CD4-positive, alpha-beta memory T cell (primary cell): ENCODE measurements around the gene NFATC4. TPM values are rescaled to one million over a fixed set of nuclear protein-coding genes. Genes with fewer than 3 reads are reported as not detected.

Source experiments
- CTCF ChIA-PET: fragments of 350-600 bp; sonication (Branson Sonifier 250); formaldehyde crosslinking; loops from one replicate; lab custom pipeline; 2021; ENCODE audit warnings: inconsistent platforms; ENCODE audit not compliant: partially characterized antibody; lab: Charles Lee
- POLR2A ChIA-PET: fragments of 350-600 bp; sonication (Branson Sonifier 250); formaldehyde crosslinking; loops from one replicate; lab custom pipeline; 2021; ENCODE audit not compliant: partially characterized antibody; lab: Charles Lee
- DNase-seq, 5 donors: peaks; one replicate each; pipeline versions ENCODE4 v3.0.0 to v3.0.0-alpha.2; 2020 to 2022; ENCODE audit warnings: mixed read lengths in 1 of 5
- H3K27ac ChIP-seq: one replicate; pipeline ENCODE4 v1.7.0; 2013; ENCODE audit warnings: low read depth, low read length
- H3K27me3 ChIP-seq: 2 replicates; pipeline ENCODE4 v1.7.0; 2013; ENCODE audit warnings: mild to moderate bottlenecking, low read length, moderate library complexity; ENCODE audit not compliant: insufficient read depth
- H3K36me3 ChIP-seq: 2 replicates; pipeline ENCODE4 v1.7.0; 2013; ENCODE audit warnings: mild to moderate bottlenecking, low read length, moderate library complexity; ENCODE audit not compliant: insufficient read depth
- H3K4me1 ChIP-seq: 2 replicates; pipeline ENCODE4 v1.7.0; 2013; ENCODE audit warnings: mild to moderate bottlenecking, low read length, moderate library complexity; ENCODE audit not compliant: insufficient read depth
- H3K4me3 ChIP-seq, 2 donors: one replicate each; pipeline ENCODE4 v1.7.0; 2013; ENCODE audit warnings: low read length in 2 of 2, mild to moderate bottlenecking in 1 of 2
- H3K9me3 ChIP-seq, 2 donors: one replicate each; pipeline ENCODE4 v1.7.0; 2013; ENCODE audit warnings: low read length in 2 of 2, control low read depth in 1 of 2; ENCODE audit not compliant: control insufficient read depth in 1 of 2
- H3K27ac Mint-ChIP-seq, 7 donors: one replicate each; pipeline ENCODE4 v1.8.0; 2020 to 2021; ENCODE audit warnings: mixed read lengths in 7 of 7, mild to moderate bottlenecking in 6 of 7, inconsistent platforms in 3 of 7, moderate library complexity in 3 of 7
- H3K27me3 Mint-ChIP-seq, 2 donors: one replicate each; pipeline ENCODE4 v1.8.0; 2020 to 2021; ENCODE audit warnings: mixed read lengths in 2 of 2
- H3K36me3 Mint-ChIP-seq, 2 donors: one replicate each; pipeline ENCODE4 v1.8.0; 2020 to 2021; ENCODE audit warnings: mixed read lengths in 2 of 2, inconsistent platforms in 1 of 2, mild to moderate bottlenecking in 1 of 2
- H3K4me1 Mint-ChIP-seq, 4 donors: one replicate each; pipeline ENCODE4 v1.8.0; 2020 to 2021; ENCODE audit warnings: mixed read lengths in 4 of 4, mild to moderate bottlenecking in 1 of 4
- H3K4me3 Mint-ChIP-seq, 8 donors: one replicate each; pipeline ENCODE4 v1.8.0; 2020 to 2021; ENCODE audit warnings: mixed read lengths in 8 of 8, mild to moderate bottlenecking in 7 of 8, moderate library complexity in 6 of 8, inconsistent platforms in 3 of 8
- H3K9me3 Mint-ChIP-seq, 8 donors: one replicate each; pipeline ENCODE4 v1.8.0; 2020 to 2021; ENCODE audit warnings: mixed read lengths in 8 of 8, mild to moderate bottlenecking in 5 of 8, inconsistent platforms in 3 of 8, moderate library complexity in 1 of 8
- intact Hi-C: fragments of 100-400 bp; cut with micrococcal nuclease; formaldehyde crosslinking; loops from one replicate; pipeline ENCODE4 v1.15.1; 2023
- polyA plus RNA-seq, 2 donors: library from polyadenylated mRNA; unstranded; fragments of 300-500 nt; fragmentation: Illumina TruSeq; gene quantifications; one replicate each; pipeline ENCODE4 v1.2.3, GENCODE V29; 2021
- total RNA-seq, 2 experiments: library from RNA; stranded (reverse); gene quantifications; one replicate each; pipeline ENCODE4 v1.2.3, GENCODE V29; 2021

Gene NFATC4
- total and polyA plus RNA-seq, 4 experiments from 2014 or later = not detected

DNA sequence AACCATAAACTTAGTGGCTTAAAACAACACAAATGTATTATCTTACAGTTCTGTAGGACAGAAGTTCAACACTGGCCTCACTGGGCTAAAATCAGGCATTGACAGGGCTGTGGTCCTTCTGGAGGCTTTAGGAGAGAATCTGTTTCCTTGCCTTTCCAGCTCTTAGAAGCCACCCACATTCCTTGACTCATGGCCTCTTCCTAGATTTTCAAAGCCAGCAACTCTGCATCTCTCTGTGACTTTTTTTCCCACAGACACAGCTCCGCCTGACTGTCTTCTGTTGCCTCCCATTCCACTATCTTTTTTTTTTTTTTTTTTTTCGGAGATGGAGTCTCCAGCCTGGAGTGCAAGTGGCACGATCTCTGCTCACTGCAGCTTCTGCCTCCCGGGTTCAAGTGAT, 11.8 kb upstream of the NFATC4 start:
- ChIA-PET POLR2A (no interaction called here), CTCF (interaction anchor here (1.0 kb wide), 1 partner anchor 75 kb away, joined by 3 read pairs; no protein-coding TSS in a partner anchor)

DNA sequence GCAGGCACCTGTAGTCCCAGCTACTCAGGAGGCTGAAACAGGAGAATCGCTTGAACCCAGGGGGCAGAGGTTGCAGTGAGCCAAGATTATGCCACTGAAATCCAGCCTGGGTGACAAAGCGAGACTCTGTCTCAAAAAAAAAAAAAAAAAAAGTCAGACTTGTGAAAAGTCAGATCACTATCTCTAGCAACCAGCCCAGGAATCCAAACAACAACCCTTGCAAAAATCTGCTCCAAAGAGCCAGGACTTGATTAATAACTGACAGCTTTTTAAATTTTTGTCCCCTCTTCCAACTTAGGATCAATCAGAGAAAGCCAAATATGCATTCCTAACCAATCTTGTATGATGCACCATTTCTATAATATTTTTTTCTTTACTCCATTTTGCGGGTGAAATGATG, 7.7 kb upstream of the NFATC4 start:
- Mint-ChIP-seq H3K36me3 (peaks cover 3 to 5% of the 10 kb centered on the region in 2 donors), H3K27me3 (peaks cover 12 to 27% of the 10 kb centered on the region in 2 donors), H3K9me3 (peaks cover 0 to 15% (median 5%) of the 10 kb centered on the region in 8 donors), H3K4me3 (no peak overlapping the region), H3K4me1 (peaks cover 0 to 3% (median 1%) of the 10 kb centered on the region in 4 donors), H3K27ac (no peak overlapping the region)
- no peak overlapping the region for H3K4me3 ChIP-seq
- intact Hi-C loops = loop anchor here (10.0 kb wide), 1 partner anchor 315 kb away; no protein-coding TSS in a partner anchor
- ChIA-PET CTCF (interaction anchor here (2.9 to 3.4 kb wide), 2 partner anchors 27 to 71 kb away, joined by 11 to 14 read pairs; no protein-coding TSS in a partner anchor), POLR2A (interaction anchor here (1.2 kb wide), 1 partner anchor 70 kb away, joined by 3 read pairs; the partner anchor contains the start of gene KHNYN)
- DNase-seq = no peak
- H3K27ac ChIP-seq = no peak overlapping the region
- H3K36me3 ChIP-seq = no peaks in the 10 kb centered on the region
- no peaks in the 10 kb centered on the region for H3K9me3 ChIP-seq
- peaks cover 4% of the 10 kb centered on the region for H3K4me1 ChIP-seq
- H3K27me3 ChIP-seq = peaks cover 10% of the 10 kb centered on the region

More for the DNA sequence above, 11.8 kb upstream of the NFATC4 start:
- Mint-ChIP-seq H3K9me3 (peaks cover 0 to 15% (median 5%) of the 10 kb centered on the region in 8 donors), H3K27ac (no peak overlapping the region), H3K27me3 (peaks cover 23 to 30% of the 10 kb centered on the region in 2 donors), H3K36me3 (peaks cover 3 to 5% of the 10 kb centered on the region in 2 donors), H3K4me1 (no peaks in the 10 kb centered on the region), H3K4me3 (no peak overlapping the region)
- H3K9me3 ChIP-seq = no peaks in the 10 kb centered on the region
- DNase-seq = no peak
- H3K27me3 ChIP-seq = peaks cover 7% of the 10 kb centered on the region
- no peaks in the 10 kb centered on the region for H3K36me3 ChIP-seq
- H3K27ac ChIP-seq = no peak overlapping the region
- H3K4me3 ChIP-seq = no peak overlapping the region
- H3K4me1 ChIP-seq = no peaks in the 10 kb centered on the region
- intact Hi-C loops = no loop called here

DNA sequence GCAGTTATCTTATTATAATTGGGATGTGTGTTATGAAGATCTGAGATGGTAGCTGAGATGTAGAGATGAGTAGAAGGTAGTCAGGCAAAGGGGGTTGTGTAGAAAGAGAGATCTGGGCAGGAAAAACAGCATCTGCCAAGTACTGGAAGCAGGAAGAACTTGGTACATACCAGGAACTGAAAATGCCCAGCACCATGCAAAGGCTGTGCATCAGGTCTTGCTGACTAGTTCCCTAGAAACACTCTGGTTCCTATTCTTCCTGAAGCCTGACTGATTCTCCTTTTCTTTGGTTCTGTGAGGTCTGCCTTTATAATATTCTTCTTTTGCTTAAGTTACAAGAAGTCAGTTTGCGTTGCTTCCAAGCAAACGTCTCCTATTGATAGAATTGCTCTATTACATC, 6.7 kb upstream of the NFATC4 start:
- Mint-ChIP-seq H3K27me3 (peaks cover 20 to 35% of the 10 kb centered on the region in 2 donors), H3K4me1 (peaks cover 8 to 12% (median 10%) of the 10 kb centered on the region in 4 donors), H3K4me3 (no peak overlapping the region), H3K36me3 (peaks cover 3 to 5% of the 10 kb centered on the region in 2 donors), H3K27ac (no peak overlapping the region), H3K9me3 (peaks cover 0 to 15% (median 5%) of the 10 kb centered on the region in 8 donors)
- POLR2A ChIA-PET = interaction anchor here (1.0 to 1.4 kb wide), 2 partner anchors 21 to 66 kb away, joined by 3 to 4 read pairs; partner anchors contain the start of gene RIPK3
- Histone ChIP-seq H3K9me3 (no peaks in the 10 kb centered on the region), H3K36me3 (no peaks in the 10 kb centered on the region), H3K27ac (no peak overlapping the region), H3K27me3 (peaks cover 17% of the 10 kb centered on the region), H3K4me3 (no peak overlapping the region), H3K4me1 (peaks cover 14% of the 10 kb centered on the region)
- intact Hi-C loops = loop anchor here (10.0 kb wide), 1 partner anchor 313 kb away; no protein-coding TSS in a partner anchor
- no peak for DNase-seq
- CTCF ChIA-PET = interaction anchor here (1.0 to 2.9 kb wide), 4 partner anchors 28 to 75 kb away, joined by 4 to 14 read pairs (median 8); no protein-coding TSS in a partner anchor

DNA sequence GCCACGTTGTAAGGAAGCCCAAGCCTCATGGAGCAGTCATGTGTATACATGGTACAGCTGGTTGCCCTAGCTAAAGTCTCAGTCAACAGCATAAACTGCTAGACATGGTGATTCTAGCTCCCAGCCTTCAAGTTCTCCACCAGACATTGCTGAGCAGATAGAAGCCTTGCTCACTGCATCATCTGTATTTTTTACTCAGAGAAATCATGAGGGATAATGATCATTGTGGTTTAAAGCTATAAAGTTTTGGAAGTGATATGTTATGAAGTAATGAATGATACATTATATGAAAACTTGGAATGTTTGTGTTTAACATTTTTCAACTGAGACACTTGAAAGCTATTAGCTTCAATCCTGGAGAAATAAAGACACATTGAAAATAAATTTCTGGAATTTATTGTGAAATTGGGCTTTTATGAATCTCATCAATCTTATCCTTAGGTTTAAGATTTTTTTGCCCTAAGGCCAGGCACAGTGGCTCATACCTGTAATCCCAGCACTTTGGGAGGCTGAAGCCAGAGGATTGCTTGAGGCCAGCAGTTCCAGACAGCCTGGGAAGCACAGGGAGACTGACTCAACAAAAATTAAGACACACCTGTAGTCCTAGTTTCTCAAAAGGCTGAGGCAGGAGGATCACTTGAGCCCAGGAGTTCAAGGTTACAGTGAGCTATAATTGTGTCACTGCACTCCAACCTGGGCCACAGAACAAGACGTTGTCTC, 5.6 kb upstream of the NFATC4 start:
- DNase-seq = no peak
- peaks cover 11 to 21% (median 15%) of the 10 kb centered on the region in 4 donors for H3K4me1 Mint-ChIP-seq
- Histone ChIP-seq H3K4me1 (peaks cover 25% of the 10 kb centered on the region), H3K36me3 (no peaks in the 10 kb centered on the region), H3K9me3 (no peaks in the 10 kb centered on the region), H3K27ac (no peak overlapping the region), H3K27me3 (peaks cover 26% of the 10 kb centered on the region), H3K4me3 (no peak overlapping the region)
- POLR2A ChIA-PET = interaction anchor here (1.0 to 1.6 kb wide), 3 partner anchors 22 to 68 kb away, joined by 3 to 5 read pairs (median 4); partner anchors contain the start of genes CBLN3, KHNYN and RIPK3
- H3K4me3 Mint-ChIP-seq = no peak overlapping the region
- CTCF ChIA-PET = interaction anchor here (1.0 to 2.9 kb wide), 4 partner anchors 29 to 74 kb away, joined by 4 to 14 read pairs (median 8); no protein-coding TSS in a partner anchor
- peaks cover 0 to 15% (median 5%) of the 10 kb centered on the region in 8 donors for H3K9me3 Mint-ChIP-seq
- H3K27ac Mint-ChIP-seq = no peak overlapping the region
- intact Hi-C loops = loop anchor here (10.0 kb wide), 1 partner anchor 312 kb away; no protein-coding TSS in a partner anchor
- peaks cover 3 to 5% of the 10 kb centered on the region in 2 donors for H3K36me3 Mint-ChIP-seq
- peaks cover 27 to 41% of the 10 kb centered on the region in 2 donors for H3K27me3 Mint-ChIP-seq

- Mint-ChIP-seq H3K9me3 (peaks cover 0 to 15% (median 5%) of the 10 kb centered on the region in 8 donors), H3K4me3 (no peak overlapping the region), H3K27ac (no peak overlapping the region), H3K36me3 (peaks cover 3 to 5% of the 10 kb centered on the region in 2 donors), H3K4me1 (peaks cover 14 to 26% (median 20%) of the 10 kb centered on the region in 4 donors), H3K27me3 (peaks cover 33 to 43% of the 10 kb centered on the region in 2 donors)
- ChIA-PET POLR2A (interaction anchor here (1.6 kb wide), 1 partner anchor 67 kb away, joined by 5 read pairs; the partner anchor contains the start of genes CBLN3 and KHNYN), CTCF (interaction anchor here (2.7 kb wide), 1 partner anchor 73 kb away, joined by 11 read pairs; no protein-coding TSS in a partner anchor)
- Histone ChIP-seq H3K4me1 (peaks cover 35% of the 10 kb centered on the region), H3K27ac (no peak overlapping the region), H3K9me3 (no peaks in the 10 kb centered on the region), H3K36me3 (no peaks in the 10 kb centered on the region), H3K27me3 (peaks cover 31% of the 10 kb centered on the region), H3K4me3 (no peak overlapping the region)
- intact Hi-C loops = loop anchor here (10.0 kb wide), 1 partner anchor 311 kb away; no protein-coding TSS in a partner anchor
- no peak for DNase-seq
These were observed 4.6 kb upstream of the NFATC4 start for GRCh38 chr14:24363401-24363800.

- POLR2A ChIA-PET = interaction anchor here (0.8 to 2.3 kb wide), 2 partner anchors 66 to 77 kb away, joined by 3 to 29 read pairs; partner anchors contain the start of genes CBLN3 and KHNYN
- H3K27me3 Mint-ChIP-seq = peaks cover 34 to 49% of the 10 kb centered on the region in 2 donors
- no peak overlapping the region for H3K27ac Mint-ChIP-seq
These were observed 3.1 kb upstream of the NFATC4 start for GRCh38 chr14:24364841-24365240.

More at GRCh38 chr14:24364841-24365240, 3.1 kb upstream of the NFATC4 start:
- CTCF ChIA-PET = interaction anchor here (0.8 to 2.3 kb wide), 7 partner anchors 25 to 77 kb away, joined by 3 to 41 read pairs (median 4); partner anchors contain the start of genes KHNYN and RIPK3
- H3K4me1 ChIP-seq = peaks cover 35% of the 10 kb centered on the region
- no peak overlapping the region for H3K4me3 ChIP-seq
- peaks cover 3 to 5% of the 10 kb centered on the region in 2 donors for H3K36me3 Mint-ChIP-seq
- H3K4me1 Mint-ChIP-seq = peaks cover 15 to 31% (median 22%) of the 10 kb centered on the region in 4 donors
- no peak for DNase-seq
- intact Hi-C loops = loop anchor here (1.0 to 10.0 kb wide), 2 partner anchors 66 to 310 kb away; no protein-coding TSS in a partner anchor
- peaks cover 0 to 11% (median 5%) of the 10 kb centered on the region in 8 donors for H3K9me3 Mint-ChIP-seq
- no peaks in the 10 kb centered on the region for H3K36me3 ChIP-seq
- H3K27me3 ChIP-seq = peaks cover 29% of the 10 kb centered on the region
- H3K9me3 ChIP-seq = no peaks in the 10 kb centered on the region
- H3K4me3 Mint-ChIP-seq = peak overlapping the region in 1 of 8 donors; percentile 5
- H3K27ac ChIP-seq = no peak overlapping the region
